Left kidney (tissue), 1 donor: Measurements from ENCODE around the gene PODXL. TPM values are rescaled to one million over a fixed set of nuclear protein-coding genes. Genes with fewer than 3 reads are reported as not detected.

ENCODE experiments used
- polyA plus RNA-seq: library from polyadenylated mRNA; unstranded; fragments of 120-200 nt; gene quantifications from one replicate; pipeline ENCODE4 v1.2.1, GENCODE V29; 2013; ENCODE audit not compliant: insufficient read length

PODXL gene
- polyA plus RNA-seq, 1 donor, result 786 TPM

Other genes with a start within 250 kb of the PODXL start
- gene MKLN1, start 228.8 kb downstream of the PODXL start, polyA plus RNA-seq, result 47.0 TPM